ENCODE results near the gene UTS2B. TPM values are rescaled to one million over a fixed set of nuclear protein-coding genes. Genes with fewer than 3 reads are reported as not detected.

The UTS2B gene
- total and polyA plus RNA-seq, 4 donors: 0.10 to 2.4 (median 0.31) TPM

DNA sequence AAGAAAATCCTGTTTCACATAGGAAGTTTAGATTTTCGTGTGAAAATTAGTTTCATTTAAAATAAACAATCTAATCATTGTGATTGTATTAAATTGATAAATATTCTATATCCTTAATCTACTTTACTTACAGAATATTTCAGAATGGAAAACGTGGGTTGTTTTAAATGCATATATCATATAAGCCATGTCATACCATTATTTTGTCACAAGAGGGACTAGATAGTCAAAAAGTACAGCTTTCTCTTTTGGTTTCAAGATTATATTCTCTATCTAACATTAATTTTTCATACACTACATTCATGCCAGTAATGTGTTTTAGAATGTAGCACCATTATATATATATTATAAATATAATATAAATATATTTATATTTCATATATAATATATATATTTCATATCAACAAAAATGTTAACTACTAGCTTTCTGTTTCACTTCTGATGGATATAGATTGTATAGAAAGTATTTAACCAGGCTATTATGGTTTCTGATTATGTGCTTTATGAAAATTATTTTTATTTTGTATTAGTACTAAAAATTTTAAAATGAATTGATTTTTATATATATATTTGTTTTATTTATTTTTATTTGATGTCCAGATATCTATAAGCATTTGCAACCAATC is 86.0 kb downstream of the UTS2B start:
- TF ChIP-seq, protein P1, sequence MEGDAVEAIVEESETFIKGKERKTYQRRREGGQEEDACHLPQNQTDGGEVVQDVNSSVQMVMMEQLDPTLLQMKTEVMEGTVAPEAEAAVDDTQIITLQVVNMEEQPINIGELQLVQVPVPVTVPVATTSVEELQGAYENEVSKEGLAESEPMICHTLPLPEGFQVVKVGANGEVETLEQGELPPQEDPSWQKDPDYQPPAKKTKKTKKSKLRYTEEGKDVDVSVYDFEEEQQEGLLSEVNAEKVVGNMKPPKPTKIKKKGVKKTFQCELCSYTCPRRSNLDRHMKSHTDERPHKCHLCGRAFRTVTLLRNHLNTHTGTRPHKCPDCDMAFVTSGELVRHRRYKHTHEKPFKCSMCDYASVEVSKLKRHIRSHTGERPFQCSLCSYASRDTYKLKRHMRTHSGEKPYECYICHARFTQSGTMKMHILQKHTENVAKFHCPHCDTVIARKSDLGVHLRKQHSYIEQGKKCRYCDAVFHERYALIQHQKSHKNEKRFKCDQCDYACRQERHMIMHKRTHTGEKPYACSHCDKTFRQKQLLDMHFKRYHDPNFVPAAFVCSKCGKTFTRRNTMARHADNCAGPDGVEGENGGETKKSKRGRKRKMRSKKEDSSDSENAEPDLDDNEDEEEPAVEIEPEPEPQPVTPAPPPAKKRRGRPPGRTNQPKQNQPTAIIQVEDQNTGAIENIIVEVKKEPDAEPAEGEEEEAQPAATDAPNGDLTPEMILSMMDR (IDR thresholded peaks at IDR 0.05; ENCODE audit: control extremely low read depth, extremely low read depth): no peak
- Histone ChIP-seq H3K9ac (ENCODE audit: insufficient read depth in 1 of 2, low read length in 2 of 2) (no peak overlapping the region), H3K4me1 (ENCODE audit: control insufficient read depth in 5 of 5, insufficient read depth in 5 of 5, low read length in 5 of 5) (no peaks in the 10 kb centered on the region), H3K27ac (ENCODE audit: low read depth in 1 of 2, low read length in 1 of 2) (no peak overlapping the region), H3K4me3 (no peak overlapping the region), H3K27me3 (ENCODE audit: control insufficient read depth in 3 of 3, insufficient read depth in 3 of 3, low read length in 2 of 3) (no peaks in the 10 kb centered on the region), H3K36me3 (ENCODE audit: control insufficient read depth in 4 of 4, insufficient read depth in 4 of 4, low read length in 4 of 4) (no peaks in the 10 kb centered on the region), H3K9me3 (ENCODE audit: control insufficient read depth in 4 of 4, insufficient read depth in 3 of 4, low read length in 3 of 4) (no peaks in the 10 kb centered on the region)
- no peak for ATAC-seq (ENCODE audit: insufficient read depth, low FRiP score)
- WGBS, 2 donors: 24 to 33% methylated on average over 2 of the region's 2 CpGs
- peak in 2 of 3 donors; percentile 34 to 43 for DNase-seq

DNA sequence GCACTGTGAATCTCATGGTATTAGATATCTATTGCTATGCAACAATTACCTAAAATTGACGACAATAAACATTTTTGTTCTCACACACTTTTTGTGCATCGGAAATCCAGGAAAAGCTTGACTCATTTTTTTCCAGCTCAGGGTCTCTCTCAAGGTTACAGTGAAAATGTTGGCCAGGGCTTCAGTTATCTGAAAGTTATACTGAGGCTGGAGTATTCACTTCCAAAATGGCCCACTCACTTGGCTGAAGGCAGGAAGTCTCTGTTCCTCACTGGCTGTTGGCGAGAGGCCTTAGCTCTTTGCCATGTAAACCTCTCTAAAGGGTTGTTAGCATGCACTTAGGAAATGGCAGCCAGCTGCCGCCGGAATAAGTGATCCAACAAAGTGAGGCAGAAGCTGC is 89.8 kb downstream of the UTS2B start:
- Histone ChIP-seq H3K9ac (ENCODE audit: insufficient read depth in 1 of 2, low read length in 2 of 2) (no peak overlapping the region), H3K4me1 (ENCODE audit: control insufficient read depth in 5 of 5, insufficient read depth in 5 of 5, low read length in 5 of 5) (peaks cover 0 to 15% (median 6%) of the 10 kb centered on the region in 5 donors), H3K27me3 (ENCODE audit: control insufficient read depth in 3 of 3, insufficient read depth in 3 of 3, low read length in 2 of 3) (no peaks in the 10 kb centered on the region), H3K4me3 (no peak overlapping the region), H3K9me3 (ENCODE audit: control insufficient read depth in 4 of 4, insufficient read depth in 3 of 4, low read length in 3 of 4) (no peaks in the 10 kb centered on the region), H3K36me3 (ENCODE audit: control insufficient read depth in 4 of 4, insufficient read depth in 4 of 4, low read length in 4 of 4) (no peaks in the 10 kb centered on the region), H3K27ac (ENCODE audit: low read depth in 1 of 2, low read length in 1 of 2) (no peak overlapping the region)
- no peak for ATAC-seq (ENCODE audit: insufficient read depth, low FRiP score)
- TF ChIP-seq, protein P1 (IDR thresholded peaks at IDR 0.05; ENCODE audit: control extremely low read depth, extremely low read depth): no peak
- DNase-seq: no peak
- WGBS, 2 donors: 83 to 92% methylated on average over 5 of the region's 5 CpGs

DNA sequence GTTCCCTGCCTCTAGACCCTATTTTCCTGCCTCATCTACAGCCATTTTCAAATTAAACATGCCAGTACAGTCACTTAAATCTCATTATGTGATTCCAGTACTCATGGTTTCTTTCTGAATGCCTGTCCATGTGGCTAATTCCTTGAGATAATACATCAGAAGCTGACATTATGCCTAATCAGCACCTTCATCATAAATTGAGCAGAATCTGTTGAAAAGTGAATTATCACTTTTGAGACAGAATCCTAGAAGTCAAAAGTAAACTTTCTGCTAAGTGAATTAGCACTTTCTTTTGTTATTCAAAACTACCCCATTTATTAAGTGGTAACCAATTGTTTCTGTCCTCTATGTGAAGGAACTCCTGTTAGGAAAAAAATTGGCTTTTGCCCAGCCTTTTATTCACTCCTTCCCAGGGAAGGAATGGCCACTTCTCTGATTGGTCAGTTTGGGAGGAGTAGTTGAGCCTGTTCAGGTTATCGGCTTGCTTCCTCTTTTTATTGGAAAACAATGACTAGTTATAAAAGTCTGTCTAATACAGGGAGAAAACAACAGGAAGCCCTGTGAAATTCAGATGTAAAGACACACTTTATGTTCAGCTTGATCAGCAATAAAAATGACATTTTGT is 90.8 kb downstream of the UTS2B start:
- ATAC-seq (ENCODE audit: insufficient read depth, low FRiP score): no peak
- H3K27me3 ChIP-seq (ENCODE audit: control insufficient read depth in 3 of 3, insufficient read depth in 3 of 3, low read length in 2 of 3): no peaks in the 10 kb centered on the region
- 25 to 39% methylated on average over 1 of the region's 1 CpG for WGBS, 2 donors
- H3K9ac ChIP-seq (ENCODE audit: insufficient read depth in 1 of 2, low read length in 2 of 2): no peak overlapping the region
- H3K4me3 ChIP-seq: no peak overlapping the region
- H3K4me1 ChIP-seq (ENCODE audit: control insufficient read depth in 5 of 5, insufficient read depth in 5 of 5, low read length in 5 of 5): peaks cover 0 to 15% (median 6%) of the 10 kb centered on the region in 5 donors
- TF ChIP-seq, protein P1 (IDR thresholded peaks at IDR 0.05; ENCODE audit: control extremely low read depth, extremely low read depth): no peak
- H3K9me3 ChIP-seq (ENCODE audit: control insufficient read depth in 4 of 4, insufficient read depth in 3 of 4, low read length in 3 of 4): no peaks in the 10 kb centered on the region
- no peak for DNase-seq
- H3K27ac ChIP-seq (ENCODE audit: low read depth in 1 of 2, low read length in 1 of 2): no peak overlapping the region
- H3K36me3 ChIP-seq (ENCODE audit: control insufficient read depth in 4 of 4, insufficient read depth in 4 of 4, low read length in 4 of 4): no peaks in the 10 kb centered on the region

Data from lung (tissue), 12 donors.